Prostate gland (tissue), 2 donors: Measurements from ENCODE around the gene FERMT1.

ENCODE experiments used
- POLR2A ChIP-seq: fragments of 450-650 bp; IDR thresholded peaks from one replicate; pipeline ENCODE4 v1.6.1; 2016; ENCODE audit warnings: antibody characterized with exemption, mild to moderate bottlenecking
- POLR2AphosphoS5 ChIP-seq: sonication (generic); formaldehyde crosslinking; IDR thresholded peaks from one replicate; pipeline ENCODE4 v1.6.1; 2017; ENCODE audit warnings: antibody characterized with exemption
- TF ChIP-seq, protein P1 (sequence below), 4 experiments: fragments of 200-600 bp in 2 of 4; fragments of 450-650 bp in 2 of 4; sonication (generic) in 2 of 4; IDR thresholded peaks; 1 replicate in 3 of 4; 2 replicates in 1 of 4; pipeline ENCODE4 v1.5.1; 2016 to 2019; ENCODE audit warnings: antibody characterized with exemption in 4 of 4, mild to moderate bottlenecking in 2 of 4, moderate library complexity in 2 of 4

- TF ChIP-seq POLR2AphosphoS5: no peak
- TF ChIP-seq, protein P1, sequence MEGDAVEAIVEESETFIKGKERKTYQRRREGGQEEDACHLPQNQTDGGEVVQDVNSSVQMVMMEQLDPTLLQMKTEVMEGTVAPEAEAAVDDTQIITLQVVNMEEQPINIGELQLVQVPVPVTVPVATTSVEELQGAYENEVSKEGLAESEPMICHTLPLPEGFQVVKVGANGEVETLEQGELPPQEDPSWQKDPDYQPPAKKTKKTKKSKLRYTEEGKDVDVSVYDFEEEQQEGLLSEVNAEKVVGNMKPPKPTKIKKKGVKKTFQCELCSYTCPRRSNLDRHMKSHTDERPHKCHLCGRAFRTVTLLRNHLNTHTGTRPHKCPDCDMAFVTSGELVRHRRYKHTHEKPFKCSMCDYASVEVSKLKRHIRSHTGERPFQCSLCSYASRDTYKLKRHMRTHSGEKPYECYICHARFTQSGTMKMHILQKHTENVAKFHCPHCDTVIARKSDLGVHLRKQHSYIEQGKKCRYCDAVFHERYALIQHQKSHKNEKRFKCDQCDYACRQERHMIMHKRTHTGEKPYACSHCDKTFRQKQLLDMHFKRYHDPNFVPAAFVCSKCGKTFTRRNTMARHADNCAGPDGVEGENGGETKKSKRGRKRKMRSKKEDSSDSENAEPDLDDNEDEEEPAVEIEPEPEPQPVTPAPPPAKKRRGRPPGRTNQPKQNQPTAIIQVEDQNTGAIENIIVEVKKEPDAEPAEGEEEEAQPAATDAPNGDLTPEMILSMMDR (IDR thresholded peaks at IDR 0.05): no peak
- TF ChIP-seq POLR2A: no peak
Observed at GRCh38 chr20:6037082-6037481, 85.7 kb downstream of the FERMT1 start.
